ENCODE measurements around the gene THRB.

Gene THRB

DNA sequence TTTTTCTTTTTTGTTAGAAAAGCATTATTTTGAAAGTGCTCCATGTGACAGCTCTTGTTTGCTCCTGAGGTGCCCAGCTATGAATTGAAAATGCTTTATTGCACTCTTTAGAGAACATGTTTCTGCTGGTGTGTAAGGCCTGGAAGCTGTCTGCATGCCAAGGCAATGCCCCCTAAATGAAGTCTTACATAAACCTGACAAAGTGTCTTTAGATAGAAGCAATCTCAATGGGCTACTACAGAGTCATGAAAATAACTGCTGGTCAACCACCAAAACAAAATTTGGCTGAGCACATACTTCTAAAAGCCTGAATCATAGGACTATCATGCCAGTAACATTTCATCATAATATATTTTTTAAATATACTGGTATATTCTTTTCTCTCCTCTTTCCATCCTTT lies 178.7 kb downstream of the THRB start:
- DNase-seq: no peak

DNA sequence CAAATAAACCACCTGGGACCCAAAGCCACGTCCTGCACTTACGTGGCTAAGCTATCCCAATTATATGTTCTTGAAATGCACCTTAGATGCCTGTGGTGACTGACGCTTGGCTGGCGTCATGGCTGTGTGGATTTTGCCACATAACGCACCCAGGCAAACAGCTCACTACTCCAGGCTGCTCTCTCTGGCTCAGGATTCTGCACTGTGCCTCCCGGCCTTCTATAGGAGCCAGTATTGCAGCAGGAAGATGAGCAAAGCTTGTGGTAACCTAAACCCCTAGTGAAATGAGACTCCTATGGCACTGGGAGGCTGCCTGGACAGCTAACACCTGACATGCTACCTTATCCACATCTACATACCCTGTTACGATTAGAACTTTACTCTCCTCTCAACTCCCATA lies 179.3 kb downstream of the THRB start:
- no peak for DNase-seq

DNA sequence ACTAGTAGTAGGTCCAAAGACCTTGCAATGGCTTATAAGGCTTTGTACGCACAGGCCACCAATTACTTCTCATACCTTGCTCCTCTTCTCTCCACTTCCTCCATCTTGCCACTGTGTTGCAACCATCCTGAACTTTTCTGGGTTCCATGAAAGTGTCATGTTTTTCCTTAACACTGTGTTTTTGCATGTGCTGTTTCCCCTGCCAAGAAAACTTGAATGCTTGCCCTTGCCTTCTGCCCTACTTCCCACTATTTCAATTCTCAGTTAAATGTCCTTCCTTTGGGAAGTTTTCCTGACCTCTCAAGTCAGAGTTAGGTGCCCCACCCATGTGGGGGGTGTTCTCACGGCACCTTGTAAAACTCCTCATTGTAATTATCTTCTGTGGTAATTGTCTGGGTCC lies 182.8 kb downstream of the THRB start:
- DNase-seq: no peak

DNA sequence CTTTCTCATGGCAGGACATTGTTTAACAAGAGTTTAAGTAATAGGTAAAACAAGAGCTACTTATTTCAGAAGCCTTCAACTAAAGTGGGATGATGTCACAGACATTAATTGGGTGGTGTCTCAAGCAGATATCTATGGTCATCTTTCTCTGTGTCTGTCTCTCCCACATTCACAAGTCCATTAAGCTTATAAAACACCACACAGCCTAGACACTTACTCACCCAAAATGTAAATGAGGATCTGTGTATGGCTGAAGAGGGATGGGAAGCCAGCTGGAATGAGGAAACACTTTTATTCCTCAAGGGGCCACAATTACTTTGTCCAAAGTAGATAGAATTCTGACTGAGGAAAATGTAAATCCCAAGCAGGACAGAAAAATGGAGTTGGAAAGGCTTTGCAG lies 183.8 kb downstream of the THRB start:
- no peak for DNase-seq

DNA sequence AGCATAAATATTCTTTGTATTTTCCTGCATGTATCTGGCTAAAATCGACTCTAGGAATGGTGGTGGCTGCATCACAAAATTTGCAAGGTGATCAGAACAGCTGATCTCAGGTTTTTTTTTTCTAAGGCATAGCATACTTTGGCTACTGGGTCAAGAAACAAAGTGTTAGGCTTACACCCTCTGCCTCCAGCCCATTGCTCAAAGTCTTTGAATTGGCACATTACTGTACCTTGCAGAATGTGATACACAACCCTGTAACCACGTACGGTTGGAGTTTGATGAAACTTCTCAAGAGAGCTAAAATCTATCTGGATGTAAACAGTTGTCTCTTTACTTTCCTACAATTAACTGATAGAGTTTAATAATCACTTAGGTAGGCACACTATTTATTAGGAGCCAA lies 188.1 kb downstream of the THRB start:
- DNase-seq: no peak

DNA sequence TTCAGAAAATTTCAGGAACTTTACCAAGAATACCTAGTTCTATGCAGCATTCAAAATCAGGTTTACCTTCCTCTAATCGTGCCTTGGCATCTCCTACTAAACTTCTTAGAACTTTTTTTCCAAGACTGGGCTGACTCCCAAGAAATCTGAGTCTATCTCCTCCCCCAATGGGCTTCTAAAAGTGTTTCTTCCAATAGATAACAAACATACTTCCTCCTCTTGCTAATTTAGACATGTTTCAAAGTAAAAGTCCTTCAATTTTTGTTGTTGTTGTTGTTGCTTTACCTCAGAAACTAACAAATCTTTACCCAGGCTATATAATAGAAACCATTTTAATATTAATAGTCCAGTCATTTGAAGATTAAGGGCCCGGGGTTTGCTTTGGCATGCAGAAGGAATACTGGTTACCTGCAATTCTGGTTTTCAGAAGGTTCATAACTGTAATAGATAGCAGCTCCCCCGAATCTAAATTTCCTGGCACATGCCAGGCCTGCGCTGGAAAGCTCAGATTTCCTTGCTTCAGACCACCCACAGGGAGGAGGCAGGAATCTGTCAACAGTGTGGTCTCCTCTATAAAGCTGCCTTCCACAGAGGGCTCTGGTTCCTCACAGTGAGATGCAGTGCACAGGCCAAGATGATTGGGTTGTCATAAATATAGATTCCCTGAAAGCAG lies 188.7 kb downstream of the THRB start:
- no peak for DNase-seq

DNA sequence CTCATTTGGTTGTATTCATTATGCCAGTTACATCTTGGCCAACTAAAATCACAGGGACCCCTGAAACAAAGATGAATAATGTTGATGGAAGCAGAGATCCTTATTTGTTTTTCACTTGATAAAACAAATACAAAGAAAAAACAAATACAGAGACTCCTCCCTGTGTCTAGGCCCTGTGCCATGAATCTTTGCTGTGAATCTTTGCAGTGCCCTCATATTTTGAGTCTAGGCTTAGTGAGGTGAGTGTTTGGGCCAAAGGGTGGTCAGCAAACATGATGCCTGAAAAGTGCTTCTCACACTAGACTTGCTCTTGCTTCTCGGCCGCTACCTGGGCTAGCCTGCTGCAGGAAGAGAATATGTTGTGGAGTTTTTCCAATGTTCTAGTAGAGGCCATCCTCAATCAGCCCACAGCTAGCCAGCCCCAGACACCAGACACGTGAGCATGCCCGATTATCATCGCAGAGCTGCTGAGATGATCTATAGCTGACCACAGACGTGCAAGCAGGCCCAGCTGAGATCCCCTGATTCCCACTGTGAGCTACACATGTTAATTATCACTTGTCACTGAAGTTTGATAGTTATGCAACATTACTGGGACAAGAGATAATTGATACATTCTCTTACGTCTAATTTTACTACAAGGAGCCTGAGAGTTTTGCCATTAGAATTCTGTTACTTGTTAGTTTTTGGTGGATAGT lies 191.4 kb downstream of the THRB start:
- DNase-seq: no peak

DNA sequence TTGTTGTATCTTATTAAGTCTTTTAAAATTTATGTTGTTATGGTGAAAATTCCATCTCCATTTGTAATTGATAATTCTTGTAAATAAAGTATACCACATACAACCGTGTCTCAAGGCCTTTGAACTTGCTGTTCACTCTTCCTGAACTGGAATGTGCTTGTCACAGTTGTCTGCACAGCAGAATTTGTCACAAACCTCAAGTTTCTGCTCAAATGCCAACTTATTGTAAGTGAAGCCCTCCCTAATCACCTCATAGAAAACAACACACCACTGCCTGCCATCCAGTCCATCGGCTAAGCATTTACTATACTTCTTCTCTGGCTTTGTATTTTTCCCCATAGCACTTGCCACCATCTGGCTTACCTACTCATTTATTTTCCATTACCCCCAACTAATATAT lies 192.3 kb downstream of the THRB start:
- DNase-seq: no peak

DNA sequence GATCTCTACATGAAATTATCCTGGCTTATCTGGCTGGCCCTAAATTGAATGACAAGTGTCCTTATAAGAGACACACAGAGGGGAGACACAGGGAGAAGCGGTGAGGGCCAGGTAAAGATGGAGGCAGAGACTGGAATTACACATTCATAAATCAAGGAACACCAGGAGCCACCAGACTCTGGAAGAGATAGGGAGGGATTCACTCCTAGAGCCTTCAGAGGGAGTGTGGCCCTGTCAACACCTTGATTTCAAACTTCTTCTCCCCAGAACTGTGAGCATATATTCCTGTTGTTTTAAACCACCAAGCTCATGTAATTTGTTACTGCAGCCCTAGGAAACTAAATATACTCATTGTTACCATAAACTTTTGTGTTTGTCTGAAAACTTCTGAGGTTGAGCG lies 193.7 kb downstream of the THRB start:
- DNase-seq: no peak

DNA sequence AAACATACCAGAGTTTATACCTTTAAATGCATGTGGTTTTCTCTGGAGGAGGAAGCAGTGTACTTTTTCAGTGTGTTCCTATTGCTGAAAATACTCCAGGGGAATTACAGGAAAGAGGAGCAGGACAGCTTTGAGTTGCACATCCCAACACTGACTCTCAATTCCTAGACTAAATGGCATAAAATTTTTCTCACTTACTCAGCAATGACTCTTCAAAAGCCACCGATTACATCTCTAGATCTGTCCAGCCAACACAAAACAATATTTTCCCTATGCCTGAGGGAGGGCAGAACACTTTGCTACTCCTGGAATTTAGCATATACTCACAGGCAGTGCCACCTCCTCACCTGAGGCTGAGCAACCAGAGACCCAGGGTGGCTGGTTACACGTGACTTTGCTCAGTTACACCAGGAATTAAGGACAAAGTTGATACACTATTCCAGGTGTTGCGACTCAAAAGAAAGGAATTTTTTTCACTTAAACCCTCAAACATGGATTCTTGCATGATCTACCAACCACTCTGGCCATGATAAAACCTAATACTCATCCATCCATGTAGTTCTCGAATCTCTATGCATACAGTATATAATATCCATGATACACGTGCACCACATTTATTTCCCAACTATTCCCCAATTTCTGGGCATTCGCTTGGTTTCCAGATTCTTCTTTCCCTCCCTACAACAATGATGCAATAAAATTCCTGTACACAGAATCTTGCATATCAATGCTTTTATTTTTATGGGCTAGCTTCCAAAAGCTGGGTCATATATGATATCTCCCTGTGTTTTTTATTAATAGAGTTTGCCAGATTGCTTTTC lies 194.6 kb downstream of the THRB start:
- DNase-seq: no peak

DNA sequence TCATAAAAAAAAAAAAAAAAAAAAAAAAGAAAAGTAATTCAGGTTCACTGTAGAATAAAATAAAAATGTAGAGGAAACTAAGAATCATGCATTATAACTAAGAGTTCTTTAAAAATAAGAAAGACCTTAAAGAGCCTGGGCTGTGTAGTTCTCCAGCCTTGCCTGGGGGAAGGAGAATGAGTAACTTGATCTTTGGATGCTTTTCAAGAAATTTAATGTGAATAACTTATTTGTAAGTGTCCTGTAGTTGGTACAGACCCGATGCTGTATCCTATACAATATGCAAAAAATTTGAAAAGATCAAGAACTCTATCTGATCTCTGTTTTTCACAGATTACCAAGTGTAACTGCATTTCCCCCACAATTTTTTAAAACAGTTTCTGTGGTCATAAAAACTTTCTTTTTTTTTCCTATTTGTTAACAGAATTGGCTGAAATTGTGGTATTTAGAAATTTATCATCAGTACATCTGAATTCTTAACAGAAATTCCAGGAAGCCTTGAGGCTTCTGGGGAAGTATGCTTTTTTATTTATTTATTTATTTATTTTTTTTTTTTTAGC lies 195.3 kb downstream of the THRB start:
- no peak for DNase-seq

DNA sequence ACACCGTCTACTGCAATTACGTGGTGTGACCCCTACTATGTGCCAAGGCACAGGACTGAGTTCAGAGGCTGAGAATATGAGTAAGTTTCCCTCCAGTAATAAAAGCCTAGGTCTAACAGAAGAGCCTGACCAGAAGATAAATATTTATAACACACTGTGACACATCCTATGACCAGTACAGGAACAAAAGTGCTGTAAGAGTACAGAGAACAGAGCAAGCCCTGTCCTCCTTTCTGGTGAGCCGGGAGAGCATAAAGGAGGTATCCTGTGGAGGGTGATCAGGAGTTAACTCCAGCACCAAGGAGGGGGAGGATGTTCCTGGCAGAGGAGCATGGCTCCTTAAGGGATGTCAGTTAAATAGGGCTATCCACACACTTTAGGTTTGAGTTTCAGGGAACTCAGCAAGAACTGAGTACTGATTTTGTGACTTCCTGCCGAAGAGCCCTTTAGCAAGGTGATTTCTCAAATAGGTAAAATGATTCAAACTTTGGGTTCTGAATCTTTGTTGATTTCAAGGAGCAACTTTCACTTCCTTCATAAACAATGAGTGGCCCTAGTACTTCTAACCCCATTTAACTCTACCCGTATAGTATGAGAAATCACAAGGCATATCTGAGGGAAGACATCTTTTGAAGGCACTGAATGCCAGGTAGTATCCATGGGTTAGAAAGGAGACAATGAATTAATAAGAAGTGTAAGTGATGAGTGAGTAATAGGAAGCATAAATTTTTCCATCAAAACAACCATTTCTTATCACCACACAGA lies 198.0 kb downstream of the THRB start:
- DNase-seq: no peak

DNA sequence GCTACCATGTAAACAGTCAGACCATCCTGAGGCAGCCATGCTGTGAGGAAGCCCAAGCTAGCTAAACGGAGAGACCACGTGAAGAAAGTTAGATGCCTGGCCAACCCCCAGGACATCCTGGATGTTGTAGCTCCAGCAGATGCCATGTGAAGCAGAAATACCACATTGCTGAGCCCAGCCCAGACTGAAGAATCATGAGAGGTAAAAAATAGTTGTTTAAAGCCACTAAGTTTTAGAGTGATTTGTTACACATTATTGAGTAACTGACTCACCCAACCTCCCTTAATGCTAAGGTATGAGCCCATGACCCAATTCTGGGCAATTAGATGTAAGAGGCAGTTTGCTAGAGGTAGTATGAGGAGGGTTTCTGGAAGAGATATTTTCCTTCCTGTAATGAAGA lies 200.5 kb downstream of the THRB start:
- DNase-seq: no peak

DNA sequence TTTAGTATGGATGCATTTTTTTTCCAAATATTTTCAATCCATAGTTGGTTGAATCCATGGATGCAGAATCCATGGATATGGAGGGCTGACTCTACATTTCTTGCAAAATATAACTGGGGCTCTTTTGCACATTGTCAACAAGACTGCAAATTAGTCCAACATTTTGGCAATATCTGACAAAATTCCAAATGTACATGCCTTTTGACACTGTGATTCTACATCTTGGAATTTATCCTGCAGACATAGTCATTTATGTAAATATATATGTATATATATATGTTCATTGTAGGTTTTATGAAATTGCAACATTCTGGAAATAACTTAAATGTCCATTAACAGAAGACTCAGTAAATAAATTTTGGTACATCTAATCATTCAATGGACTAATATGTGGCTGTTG lies 203.0 kb downstream of the THRB start:
- no peak for DNase-seq

DNA sequence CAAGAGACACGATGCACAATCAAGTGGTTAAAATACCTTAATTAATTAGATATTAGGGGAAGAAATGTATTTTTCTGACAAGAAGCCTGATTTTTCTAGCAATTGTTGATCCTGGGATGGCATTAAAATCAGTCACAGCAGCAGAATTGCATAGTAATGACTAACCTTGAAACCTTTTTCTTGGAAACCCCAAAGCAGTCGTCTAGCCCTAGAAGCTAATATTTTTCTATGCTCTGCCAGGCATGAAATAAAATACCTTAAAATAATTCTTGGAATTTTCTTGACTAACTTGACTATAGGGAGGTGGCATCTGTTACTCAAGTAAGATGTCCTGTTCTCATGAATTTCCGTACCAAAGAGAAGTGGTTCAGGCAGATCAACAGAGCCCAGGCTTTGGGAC lies 204.1 kb downstream of the THRB start:
- DNase-seq: no peak

DNA sequence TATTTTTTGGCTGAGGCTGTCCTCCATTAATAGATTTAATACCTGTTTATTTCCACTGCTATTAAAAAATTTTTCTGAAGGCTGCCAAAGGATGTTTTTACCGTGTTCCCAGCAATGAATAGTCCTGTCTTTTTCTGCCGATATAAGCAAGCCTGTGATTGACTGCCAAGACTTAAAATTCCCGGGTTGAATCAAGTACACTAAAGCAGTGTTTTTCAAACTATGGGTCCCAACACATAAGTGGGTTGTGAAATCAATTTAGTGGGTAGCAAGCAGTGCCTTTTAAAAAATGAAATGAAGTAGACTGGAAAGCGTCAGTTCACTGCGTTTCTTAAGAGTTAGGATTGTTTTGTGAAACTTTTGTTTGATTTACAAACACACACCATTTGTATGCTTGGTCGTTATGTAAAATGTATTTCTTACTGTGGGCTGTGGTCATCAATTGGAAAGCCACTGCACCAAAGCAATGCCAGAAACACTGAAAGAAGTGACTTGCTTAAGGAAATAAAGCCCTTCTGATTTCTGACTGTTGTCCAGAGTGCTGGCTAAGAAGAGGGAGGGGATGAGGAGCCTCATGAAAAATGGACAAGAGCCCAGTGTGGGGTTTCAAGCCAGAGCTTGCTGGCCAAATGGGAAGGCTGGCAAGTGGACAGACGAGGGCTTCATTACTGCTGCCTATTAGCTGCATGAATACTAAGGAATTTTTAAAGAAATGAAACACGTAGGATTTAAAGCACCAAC lies 206.0 kb downstream of the THRB start:
- DNase-seq: peak in 44 of 56 donors; percentile 4 to 82 (median 52)

DNA sequence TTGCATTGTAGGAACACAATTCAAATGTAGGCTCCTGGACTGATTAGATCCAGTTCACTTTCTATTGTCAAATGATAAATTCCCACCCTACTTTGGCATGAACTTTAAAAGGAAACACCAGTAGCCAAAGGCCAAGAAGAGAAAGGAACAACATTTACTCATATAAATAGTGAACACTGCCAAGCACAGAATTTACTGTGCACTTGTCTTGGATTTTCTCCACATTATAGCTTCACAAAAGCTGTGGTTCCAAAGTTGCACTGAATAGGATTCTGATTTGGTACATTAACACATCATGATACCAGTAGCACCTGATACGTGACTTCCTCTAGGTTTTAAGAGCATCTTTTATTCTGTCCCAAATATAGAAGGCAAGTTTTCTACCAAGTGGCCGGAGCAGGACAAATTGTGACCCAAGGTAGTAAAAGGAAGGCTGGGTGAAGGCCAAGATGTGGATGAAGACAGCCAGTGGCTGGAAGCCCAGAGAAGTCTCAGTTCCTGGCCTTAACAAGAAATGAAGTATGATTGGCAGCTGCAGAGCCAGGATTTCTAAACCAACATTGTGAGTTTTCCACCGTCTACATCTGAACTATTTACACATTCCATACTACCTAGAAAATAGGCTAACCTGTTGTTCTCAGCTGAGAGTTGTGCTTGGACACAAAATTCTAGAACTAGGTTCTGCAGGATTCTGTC lies 206.7 kb downstream of the THRB start:
- DNase-seq: peak in 23 of 56 donors; percentile 0 to 57 (median 13)

DNA sequence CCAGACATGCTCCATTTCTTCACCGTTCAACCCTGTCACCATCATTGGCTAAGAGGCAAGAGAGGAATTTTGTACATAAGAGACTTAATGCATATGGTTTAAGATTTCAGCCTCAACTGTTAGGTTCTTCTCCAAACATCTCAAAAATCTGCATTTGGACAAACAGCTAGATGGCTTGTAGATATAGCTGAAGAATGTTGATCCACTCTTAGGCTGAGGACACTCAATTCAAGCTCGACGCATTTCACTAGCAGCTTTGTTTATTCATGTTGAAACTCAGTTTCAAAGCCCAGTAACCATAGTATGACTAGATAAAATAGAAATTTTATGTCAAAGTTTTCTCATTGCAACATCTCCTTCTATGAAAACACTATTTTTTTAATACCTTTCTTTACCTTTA lies 208.2 kb downstream of the THRB start:
- DNase-seq: no peak

DNA sequence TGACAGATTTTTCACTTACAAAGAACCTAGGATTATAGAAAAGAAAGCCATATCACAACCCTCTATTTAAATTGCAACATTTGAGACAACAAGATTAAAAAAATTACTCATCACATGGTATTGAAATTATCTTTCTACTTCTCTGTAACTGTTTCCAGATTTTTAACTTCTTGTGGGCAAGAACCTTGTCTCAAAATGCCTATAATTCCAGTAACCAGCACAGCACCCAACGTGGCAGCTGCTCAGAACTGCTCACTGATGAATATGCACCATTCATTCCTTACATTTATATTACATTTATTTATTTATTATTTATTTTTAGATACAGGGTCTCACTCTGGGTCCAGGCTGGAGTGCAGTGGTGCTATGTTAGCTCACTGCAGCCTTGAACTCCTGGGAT lies 216.1 kb downstream of the THRB start:
- no peak for DNase-seq

DNA sequence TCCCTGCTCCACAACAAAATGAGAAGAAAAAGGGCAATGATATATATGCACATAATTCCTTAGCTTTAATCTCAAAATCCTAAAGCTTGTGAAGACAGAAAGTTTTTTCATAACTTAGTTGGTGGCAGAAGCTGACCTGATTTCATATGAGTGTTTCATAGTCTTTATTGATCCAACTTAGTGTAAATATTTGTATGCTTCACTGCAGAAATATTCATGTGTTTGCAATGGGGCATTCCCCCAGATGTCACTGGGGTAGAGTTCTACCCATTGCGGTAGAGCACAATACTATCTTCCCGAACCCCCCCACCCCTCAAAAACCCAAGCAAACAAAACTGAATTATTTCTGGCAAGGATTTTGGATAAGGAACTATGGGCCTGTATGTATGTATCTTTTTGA lies 221.2 kb downstream of the THRB start:
- no peak for DNase-seq

Data from amygdala (tissue), 56 donors.